DMS79 (cell line): ENCODE data around the gene CACNA1S.

Experiments
- DNase-seq: peaks from one replicate; lab custom pipeline; 2025; lab: John Stamatoyannopoulos, UW

The CACNA1S gene

GRCh38 chr1:201093561-201093960, 18.7 kb downstream of the CACNA1S start:
- no peak for DNase-seq

DNA sequence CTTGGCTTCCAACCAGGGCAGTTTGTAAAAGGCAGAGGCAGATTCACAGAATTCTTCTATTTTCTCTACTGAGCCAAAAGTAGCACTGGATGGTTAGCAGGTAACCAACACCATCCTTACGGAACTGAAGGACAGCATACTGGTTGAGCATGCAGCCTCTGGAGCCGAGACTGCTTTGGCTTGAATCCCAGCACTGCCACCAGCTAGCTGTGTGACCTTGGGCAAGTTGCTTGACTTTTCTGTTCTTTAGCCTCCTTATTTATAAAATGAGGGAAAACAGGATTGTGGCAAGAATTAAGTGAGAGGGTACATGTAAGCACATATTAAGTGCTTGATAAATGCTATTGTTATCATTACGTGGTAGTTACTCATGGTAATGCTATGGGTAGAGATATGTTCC, 19.5 kb downstream of the CACNA1S start:
- no peak for DNase-seq

DNA sequence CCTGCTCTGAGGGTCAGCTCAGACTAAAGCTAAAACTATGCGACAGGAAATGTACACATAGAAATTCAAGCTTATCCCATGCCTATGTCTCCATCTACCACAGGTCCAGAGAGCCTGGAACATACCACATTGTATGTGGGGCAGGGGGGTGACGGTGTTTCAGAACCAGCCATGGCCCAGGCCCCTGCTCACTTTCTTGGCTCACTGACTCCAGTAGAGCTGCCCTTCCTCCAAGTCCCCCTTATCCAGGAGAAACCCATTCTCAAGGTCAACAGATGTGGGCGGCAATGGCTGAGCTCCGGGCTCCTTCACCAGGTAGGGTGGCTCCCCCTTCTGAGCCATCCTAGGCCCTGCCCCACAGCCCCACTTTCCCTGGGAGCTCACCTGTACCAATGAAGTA, 21.0 kb downstream of the CACNA1S start:
- no peak for DNase-seq

DNA sequence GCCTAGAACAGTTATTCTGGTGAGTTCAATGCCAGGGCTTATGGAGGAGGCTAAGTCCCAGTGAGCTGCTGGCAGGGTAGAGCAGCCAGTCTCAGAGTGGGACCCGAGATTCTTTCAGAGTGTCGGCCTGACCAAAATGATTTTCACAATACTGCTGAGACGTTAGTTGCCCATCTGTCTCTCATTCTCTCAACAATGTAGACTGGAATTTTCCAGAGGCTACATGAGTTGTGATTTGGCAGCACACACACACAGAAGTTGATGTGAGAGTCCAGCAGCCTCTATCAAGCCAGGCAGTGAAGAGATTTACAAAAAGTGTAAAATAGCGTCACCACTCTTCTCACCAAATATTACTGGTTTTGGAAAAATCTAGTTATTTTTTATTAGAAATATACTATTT, 21.7 kb downstream of the CACNA1S start:
- no peak for DNase-seq

GRCh38 chr1:201089596-201089995, 22.6 kb downstream of the CACNA1S start:
- DNase-seq: peak; percentile 11

- DNase-seq: no peak
Observed at GRCh38 chr1:201088901-201089525, 23.2 kb downstream of the CACNA1S start.

DNA sequence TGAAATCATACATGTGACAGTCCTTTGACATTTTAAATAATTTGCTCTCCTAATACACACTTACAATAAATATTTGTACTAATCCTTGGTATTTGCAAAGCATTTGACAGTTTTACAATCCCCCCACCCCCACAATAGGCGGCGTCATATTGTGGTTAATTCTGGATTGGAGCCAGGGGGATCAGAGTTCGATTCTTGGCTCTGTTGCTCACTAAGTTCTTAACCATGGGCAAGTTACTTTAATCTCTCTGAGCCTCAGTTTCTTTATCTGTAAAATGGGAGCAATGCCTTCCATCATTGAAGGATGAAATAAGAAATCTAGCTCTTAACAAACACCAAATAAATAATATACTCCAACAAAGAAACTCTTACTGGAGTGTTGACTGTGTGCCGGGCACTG, 23.8 kb downstream of the CACNA1S start:
- DNase-seq: no peak

GRCh38 chr1:201085902-201086735, 26.1 kb downstream of the CACNA1S start:
- DNase-seq: no peak

- DNase-seq: peak; percentile 88
Observed at GRCh38 chr1:201084295-201084694, 27.9 kb downstream of the CACNA1S start.

DNA sequence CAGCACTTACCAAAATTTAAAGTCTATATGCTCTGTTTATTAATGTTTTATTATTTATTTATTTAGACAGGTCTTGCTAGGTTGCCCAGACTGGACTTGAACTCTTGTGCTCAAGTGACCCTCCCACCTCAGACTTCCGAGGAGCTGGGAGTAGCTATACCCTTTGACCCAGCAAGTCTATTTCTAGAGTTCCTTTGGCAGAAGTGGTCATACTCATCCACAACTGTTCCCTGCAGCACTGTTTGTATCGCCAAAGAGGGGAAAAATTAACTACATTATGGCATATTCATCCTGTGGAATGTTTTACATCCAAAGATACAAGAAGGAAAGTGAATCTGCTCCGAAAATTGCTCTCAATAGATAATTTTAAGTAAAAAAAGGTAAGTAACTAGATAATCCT, 28.5 kb downstream of the CACNA1S start:
- DNase-seq: no peak

- no peak for DNase-seq
Observed at GRCh38 chr1:201080135-201080534, 32.1 kb downstream of the CACNA1S start.

DNA sequence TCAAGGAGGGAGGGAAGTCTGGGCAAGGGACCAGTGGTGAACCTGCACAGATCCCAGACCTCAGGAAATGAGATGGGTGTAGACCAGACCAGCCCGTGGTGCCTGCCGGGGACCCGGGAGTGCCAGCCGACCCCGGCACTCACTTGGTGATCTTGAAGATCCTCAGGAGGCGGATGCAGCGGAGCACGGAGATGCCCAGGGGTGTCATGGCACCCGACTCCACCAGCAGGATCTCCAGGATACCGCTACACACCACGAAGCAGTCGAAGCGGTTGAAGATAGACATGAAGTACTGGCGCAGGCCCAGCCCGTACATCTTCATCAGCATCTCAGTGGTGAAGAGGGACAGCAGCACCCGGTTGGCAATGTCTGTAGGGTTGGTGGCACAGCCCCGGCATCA, 34.5 kb downstream of the CACNA1S start:
- DNase-seq: no peak

GRCh38 chr1:201077116-201077515, 35.1 kb downstream of the CACNA1S start:
- no peak for DNase-seq

- DNase-seq: no peak
Observed at GRCh38 chr1:201076092-201076491, 36.1 kb downstream of the CACNA1S start.

- DNase-seq: no peak
Observed at GRCh38 chr1:201074018-201074417, 38.2 kb downstream of the CACNA1S start.

DNA sequence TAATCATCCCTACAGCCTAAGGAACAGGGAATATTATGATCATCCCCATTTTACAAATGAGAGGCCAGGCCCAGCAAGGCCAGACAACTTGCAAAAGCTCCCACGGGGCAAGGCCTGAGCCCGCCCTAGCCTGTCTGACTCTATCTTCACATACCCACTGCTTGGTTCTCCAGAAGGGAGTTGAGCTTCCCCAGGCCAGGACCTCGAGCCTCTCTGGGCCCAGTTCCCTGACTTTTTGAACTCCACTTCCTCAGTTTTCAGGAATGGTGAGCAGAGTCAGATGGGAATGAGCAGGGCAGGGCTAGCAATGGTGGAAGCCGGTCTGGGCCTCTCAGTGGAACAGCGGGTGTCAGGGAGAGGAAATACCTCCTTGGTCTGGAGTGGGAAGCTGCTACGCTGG, 39.3 kb downstream of the CACNA1S start:
- no peak for DNase-seq

GRCh38 chr1:201072149-201072548, 40.1 kb downstream of the CACNA1S start:
- DNase-seq: no peak

DNA sequence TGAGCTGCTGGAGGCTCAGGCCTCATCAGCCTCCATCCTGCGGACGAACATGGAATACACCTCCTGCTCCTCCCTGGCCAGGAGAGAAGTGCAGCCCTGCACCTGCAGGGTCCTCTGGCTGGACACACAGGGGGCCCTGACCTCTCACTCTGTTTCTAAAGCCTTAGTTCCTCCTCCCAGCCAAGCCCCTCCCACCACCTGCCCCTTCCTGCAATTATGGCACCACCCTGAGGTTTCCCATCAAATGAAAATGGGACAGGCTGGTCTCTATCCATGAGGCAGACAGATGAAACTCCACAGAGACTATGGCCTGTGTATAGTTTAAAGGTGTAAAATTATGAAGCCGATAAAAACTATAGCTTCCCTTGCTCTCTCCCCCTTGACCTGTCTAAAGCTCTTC, 42.6 kb downstream of the CACNA1S start:
- no peak for DNase-seq

DNA sequence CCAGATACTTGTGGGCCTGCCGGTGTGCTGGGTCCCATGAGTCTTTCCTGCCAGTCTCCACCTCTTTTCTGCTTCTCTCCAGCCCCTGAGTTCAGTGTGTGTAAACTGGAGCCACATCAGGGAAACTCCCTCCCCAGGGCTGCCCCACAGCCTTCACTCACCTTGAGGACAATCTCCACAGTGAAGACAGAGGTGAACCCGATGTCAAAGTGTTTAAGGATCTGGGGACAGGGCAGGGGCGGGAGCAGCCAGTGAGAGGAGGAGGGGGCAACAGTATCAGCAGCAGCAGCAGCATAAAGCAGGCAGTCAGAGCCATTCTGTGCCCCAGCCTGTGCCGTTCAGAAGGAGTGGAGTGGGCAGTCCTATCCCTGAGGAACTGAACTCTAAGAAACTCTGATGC, 43.2 kb downstream of the CACNA1S start:
- no peak for DNase-seq

DNA sequence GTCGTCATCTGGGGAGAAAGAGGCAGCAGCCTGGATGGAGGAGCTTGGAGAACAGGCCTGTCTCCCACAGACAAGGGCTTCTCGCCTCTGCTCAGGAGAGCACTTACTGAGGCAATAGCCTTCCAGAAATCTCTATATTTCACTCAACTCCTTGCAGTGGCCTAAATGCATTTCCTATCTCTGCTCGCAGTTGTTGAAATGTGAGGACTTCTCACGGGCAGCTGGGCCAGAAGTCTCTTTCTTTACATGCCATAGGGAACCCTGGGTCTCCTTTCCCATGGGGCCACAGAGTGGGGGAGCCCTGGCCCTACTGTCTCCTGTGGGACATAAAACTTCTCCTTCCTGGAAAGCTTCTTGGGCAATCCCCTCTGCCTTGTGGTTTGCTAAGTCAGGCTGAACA, 45.2 kb downstream of the CACNA1S start:
- no peak for DNase-seq

- DNase-seq: no peak
Observed at GRCh38 chr1:201065686-201066085, 46.5 kb downstream of the CACNA1S start.

DNA sequence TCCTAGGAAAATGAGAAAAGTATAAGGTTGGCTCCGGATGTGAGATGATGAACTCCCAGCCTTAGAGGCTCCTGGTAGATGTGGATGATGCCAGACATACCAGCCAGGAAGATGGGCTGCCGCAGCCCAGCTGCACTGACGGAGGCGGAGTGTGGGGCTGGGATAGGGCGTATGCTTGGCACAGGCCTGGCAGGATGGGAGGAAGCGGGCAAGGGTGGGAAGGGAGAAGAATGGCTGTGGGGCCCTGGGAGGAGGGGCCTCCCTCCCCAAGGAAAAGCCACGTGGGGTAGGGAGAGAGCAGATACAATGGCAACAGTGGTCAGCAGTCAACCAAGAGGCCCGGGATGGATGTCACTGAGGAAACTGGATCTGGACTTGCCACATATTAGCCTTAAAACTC, 47.4 kb downstream of the CACNA1S start:
- DNase-seq: no peak

GRCh38 chr1:201063145-201063544, 49.1 kb downstream of the CACNA1S start:
- no peak for DNase-seq
